Measurements from ENCODE around the gene CENPA.
"Not testable (repeated sequence)": the region's sequence is repeated elsewhere in the genome, so short reads cannot be mapped to it uniquely, and the experiment has no call there.

Gene CENPA

DNA sequence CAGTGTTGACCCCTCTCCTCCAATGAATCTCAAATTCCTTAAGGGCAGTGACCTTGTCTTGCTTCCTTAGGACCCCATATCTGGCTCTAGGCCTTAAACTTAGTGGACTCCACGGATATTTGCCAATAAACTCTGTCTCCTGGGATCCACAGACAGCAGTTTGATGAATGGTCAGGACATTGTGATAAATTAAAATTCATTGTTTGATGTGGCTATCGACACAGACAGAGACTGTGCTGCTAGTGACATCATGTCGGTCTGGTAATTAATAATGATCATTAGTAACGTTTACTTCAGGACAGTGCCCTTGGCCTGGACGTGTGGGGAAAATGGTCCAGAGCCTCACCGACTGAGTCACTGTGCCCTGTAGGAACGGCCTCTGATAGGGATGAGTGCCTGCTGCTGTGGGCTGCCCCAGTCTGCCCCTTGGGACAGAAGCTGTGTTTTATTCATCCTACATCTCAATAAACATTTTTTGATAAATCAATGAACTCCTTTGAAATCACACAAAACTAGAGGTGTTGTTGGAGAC is 27.0 kb upstream of the CENPA start:
- in situ Hi-C loops (cut with MboI; ENCODE audit: low pct_unique_long_range_greater_than_20kb, low sequenced_read_pairs) = no loop called here
- no peak for DNase-seq

DNA sequence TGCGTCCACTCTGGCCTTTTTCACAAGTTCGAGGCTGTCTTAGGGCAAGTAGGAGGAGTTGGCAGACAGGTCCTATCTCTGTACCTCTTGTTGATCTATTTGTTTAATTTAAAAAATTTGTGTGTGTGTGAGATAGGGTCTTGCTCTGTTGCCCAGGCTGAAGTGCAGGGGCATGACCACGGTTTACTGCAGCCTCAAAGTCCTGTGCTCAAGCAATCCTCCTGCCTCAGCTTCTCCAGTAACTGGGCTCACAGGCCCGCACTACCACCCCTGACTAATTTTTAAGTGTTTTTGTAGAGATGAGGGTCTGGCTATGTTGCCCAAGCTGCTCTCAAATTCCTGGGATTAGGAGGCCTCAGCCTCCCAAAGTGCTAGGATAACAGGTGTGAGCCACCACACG is 26.0 kb upstream of the CENPA start:
- in situ Hi-C loops (cut with MboI; ENCODE audit: low pct_unique_long_range_greater_than_20kb, low sequenced_read_pairs) = no loop called here
- DNase-seq = no peak

DNA sequence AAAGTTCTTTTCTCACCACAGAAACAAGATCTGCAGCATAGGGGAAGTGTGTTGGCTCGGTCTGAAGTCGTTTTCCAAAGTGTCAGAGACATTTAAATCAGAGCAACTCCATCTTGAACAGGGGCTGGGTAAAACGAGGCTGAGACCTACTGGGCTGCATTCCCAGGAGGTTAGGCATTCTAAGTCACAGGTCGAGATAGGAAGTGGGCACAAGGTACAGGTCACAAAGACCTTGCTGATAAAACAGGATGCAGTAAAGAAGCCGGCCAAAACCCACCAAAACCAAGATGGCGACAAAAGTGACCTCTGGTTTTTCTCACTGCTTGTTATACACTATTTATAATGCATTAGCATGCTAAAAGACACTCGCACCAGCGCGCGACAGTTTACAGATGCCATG is 24.9 kb upstream of the CENPA start:
- DNase-seq; in situ Hi-C loops (cut with MboI; ENCODE audit: low pct_unique_long_range_greater_than_20kb, low sequenced_read_pairs): not testable (repeated sequence)

DNA sequence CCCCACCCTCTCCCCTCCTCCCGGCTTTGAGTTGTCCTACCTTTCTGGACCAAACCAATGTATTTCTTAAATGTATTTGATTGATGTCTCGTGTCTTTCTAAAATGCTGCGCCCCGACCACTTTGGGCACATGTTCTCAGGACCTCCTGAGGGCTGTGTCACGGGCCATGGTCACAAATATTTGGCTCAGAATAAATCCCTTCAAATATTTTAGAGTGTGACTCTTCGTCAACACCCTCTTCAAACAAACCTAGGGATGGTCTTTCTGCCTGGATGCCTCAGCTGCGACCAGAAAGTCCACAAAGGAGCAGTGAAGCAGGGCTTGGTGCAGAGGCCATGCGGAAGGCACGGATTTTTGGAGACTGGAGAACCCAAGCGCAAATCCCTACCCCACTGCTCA is 22.8 kb upstream of the CENPA start:
- in situ Hi-C loops (cut with MboI; ENCODE audit: low pct_unique_long_range_greater_than_20kb, low sequenced_read_pairs) = no loop called here
- no peak for DNase-seq

DNA sequence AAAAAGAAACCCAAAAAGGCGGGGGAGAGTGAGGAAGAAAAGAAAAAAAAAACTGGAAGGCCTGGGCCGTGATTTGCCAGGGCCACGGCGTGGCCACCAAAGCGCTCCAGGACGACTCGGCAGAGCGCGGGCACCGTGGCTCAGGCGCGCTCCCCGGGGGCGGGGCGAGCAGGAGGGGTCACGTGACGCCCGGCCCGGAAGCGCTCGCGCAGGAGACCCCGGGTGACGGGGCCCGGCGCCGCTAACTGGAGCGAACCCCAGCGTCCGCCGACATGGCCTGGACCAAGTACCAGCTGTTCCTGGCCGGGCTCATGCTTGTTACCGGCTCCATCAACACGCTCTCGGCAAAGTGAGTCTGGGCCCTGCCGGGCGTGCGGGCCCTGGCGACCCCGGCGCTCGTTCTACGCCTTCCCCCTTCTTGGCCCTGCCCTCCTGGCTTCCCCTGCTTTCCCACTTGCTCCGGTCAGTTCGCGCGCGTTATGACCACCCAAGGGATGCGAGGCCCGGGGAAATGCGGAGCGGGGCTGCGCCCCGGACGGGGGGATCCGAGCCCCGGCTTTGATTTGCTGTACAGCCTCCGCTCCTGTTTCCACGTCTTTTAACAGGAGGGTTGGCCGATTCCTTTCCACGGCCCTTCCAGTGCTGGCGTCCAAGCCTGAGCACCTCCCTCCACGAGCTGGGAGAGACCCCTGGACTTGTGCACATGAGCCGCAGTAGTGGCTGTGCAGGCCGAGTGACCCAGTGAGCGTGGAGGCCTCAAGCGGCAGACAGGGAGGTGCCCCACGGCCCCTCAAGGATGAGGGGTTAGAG is 21.6 kb upstream of the CENPA start, which contains the start of gene SLC35F6:
Gene SLC35F6 (plus strand): TSS at position 207 of the 810 bp plus-strand sequence. CDS start 66 bp downstream, at position 273.
- in situ Hi-C loops (cut with MboI; ENCODE audit: low pct_unique_long_range_greater_than_20kb, low sequenced_read_pairs) = no loop called here
- DNase-seq = peak; percentile 80

DNA sequence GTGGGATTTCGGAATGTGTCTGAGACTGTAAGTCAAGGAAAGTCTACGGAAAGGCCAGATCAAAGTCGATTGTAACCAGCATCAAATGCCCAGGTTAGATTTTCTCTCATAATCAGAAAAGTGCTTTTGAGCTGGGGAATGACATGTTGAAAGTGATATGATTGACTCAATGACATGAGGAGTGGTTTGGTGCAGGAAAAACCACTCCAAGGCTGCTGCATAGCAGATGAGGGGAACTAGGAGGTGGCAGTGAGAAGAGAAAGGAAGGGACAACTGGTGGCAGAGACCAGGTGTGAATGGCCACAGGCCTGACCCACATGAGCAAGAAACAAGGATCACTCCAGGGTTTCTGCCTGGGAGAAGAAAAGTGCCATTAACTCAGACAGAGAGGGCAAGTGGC is 20.9 kb upstream of the CENPA start:
- no peak for DNase-seq
- in situ Hi-C loops (cut with MboI; ENCODE audit: low pct_unique_long_range_greater_than_20kb, low sequenced_read_pairs) = no loop called here

DNA sequence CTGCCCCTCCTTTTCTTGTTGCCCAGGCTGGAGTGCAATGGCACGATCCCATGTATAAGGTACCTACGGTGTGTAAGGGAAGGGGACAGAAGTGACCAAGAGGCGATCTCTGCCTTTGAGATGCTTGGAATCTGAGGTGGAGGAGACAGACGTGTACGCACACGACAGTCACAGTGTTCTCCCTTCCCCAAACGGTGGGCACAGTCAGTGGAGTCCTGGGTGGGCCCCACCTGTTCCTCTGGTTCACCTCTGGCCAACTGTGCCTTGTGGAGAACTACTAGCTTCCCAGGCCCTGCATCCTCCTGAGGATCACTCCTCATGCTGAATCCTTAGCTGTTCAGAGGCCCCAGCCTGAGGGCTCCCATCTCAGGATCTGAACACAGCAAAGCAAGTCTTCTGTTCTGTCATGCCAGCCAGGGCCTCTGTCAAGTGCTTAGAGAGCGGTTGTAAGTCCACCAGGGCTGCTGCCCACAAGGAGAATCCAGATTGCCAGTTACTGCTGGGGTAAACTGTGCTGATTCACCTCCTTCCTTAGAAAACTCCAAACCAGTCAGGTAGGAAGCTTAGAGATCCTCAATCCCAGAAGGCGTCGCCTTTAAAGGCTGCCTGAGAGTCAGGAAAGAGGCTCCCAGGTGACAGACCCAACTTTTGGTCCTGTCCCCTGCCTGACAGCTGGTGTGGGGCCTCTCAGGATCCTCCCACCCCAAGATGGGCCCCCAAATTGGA is 20.2 kb upstream of the CENPA start:
- no peak for DNase-seq
- in situ Hi-C loops (cut with MboI; ENCODE audit: low pct_unique_long_range_greater_than_20kb, low sequenced_read_pairs) = no loop called here

DNA sequence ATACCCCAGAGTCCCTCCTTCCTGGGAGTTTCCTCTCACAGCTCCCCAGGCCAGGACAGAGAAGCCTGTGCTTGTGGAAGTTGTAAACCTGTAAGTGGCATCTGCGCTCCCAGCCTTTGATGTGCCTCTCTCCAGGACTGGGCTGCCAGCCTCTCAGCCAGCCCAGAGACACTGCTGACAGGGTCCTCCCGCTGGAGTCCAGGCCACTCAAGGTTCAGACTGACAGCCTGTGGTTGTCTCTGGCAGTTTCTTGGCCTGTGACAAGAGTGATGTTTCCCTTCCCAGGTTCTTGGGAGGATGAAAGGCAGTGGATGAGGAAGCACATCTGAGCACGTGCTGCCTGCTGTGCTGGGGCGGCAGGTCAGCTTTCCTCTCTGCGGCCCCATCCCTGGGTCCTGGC is 18.7 kb upstream of the CENPA start:
- in situ Hi-C loops (cut with MboI; ENCODE audit: low pct_unique_long_range_greater_than_20kb, low sequenced_read_pairs) = no loop called here

DNA sequence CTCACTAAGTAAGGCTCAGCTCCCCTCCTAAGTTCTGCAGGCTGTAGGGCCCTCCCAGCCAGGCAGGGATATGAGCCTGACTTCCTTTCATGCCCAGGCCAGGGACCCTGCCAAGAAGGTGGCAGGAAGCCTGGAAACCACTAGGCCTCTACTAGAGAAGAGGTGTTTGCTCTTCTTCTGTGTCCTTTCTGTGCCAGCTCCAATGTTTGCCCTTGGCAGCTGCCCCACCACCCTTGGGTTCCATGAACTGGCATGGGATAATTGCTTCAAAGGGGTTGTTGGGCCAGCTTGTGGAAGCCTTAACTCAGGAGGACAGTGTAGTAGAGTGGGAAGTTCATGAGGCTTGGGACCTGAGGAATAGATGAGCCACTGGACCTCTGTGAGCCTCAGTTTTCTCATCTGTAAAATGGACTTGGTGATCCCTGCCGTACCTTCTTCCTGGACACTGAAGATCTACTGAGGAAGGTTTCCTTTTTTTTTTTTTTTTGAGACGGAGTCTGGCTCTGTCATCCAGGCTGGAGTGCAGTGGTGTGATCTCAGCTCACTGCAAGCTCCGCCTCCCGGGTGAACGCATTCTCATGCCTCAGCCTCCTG is 17.9 kb upstream of the CENPA start:
- in situ Hi-C loops (cut with MboI; ENCODE audit: low pct_unique_long_range_greater_than_20kb, low sequenced_read_pairs) = no loop called here
- no peak for DNase-seq

More for the DNA sequence above, 18.7 kb upstream of the CENPA start:
- peak; percentile 63 for DNase-seq

DNA sequence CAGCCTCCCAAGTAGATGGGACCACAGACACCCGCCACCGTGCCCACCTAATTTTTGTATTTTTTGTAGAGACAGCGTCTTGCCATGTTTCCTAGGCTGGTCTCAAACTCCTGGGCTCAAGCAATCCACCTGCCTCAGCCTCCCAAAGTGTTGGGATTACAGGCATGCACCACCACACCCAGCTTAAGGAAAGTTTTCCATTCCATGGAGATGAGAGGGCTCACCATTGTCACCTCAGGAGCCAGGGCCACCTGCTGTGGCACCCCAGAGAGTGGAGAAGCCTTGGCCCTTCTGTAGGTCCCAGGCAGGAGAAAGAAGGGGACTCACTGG is 17.1 kb upstream of the CENPA start:
- in situ Hi-C loops (cut with MboI; ENCODE audit: low pct_unique_long_range_greater_than_20kb, low sequenced_read_pairs) = no loop called here

DNA sequence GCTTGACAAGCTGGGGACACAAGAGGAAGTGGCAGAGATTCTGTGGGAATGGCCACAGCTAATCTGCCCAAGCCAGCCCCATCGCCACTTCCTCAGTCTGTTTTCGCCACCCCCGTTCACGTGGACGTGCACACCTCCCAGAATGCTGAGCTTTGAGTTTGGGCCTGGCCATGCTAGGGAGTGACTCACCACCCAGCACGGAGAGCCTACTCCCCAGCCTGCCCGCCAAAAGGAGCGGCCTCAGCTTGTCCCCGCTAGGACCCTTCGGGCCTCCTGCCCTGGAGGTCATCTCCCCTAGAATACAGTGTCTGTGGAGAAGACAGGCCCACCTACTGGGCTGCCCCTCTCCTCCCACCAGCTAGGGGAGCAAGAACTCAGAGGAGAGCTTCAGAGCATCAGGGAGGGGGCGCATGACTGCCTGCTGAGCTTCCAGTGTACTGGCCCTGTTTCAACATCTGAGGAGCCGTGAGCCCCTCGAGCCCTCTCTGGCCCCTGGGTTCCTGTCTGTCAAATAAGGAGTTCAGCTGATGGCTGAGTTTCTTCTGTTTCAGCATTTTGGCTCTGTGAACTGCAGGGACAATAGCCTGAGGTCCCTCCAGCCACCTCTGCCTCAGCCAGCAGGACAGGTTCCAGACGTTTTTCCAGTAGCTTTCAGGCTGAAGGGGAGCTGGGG is 16.6 kb upstream of the CENPA start:
- in situ Hi-C loops (cut with MboI; ENCODE audit: low pct_unique_long_range_greater_than_20kb, low sequenced_read_pairs) = no loop called here
- DNase-seq = peak; percentile 97

More for the DNA sequence above, 17.1 kb upstream of the CENPA start:
- DNase-seq = no peak

DNA sequence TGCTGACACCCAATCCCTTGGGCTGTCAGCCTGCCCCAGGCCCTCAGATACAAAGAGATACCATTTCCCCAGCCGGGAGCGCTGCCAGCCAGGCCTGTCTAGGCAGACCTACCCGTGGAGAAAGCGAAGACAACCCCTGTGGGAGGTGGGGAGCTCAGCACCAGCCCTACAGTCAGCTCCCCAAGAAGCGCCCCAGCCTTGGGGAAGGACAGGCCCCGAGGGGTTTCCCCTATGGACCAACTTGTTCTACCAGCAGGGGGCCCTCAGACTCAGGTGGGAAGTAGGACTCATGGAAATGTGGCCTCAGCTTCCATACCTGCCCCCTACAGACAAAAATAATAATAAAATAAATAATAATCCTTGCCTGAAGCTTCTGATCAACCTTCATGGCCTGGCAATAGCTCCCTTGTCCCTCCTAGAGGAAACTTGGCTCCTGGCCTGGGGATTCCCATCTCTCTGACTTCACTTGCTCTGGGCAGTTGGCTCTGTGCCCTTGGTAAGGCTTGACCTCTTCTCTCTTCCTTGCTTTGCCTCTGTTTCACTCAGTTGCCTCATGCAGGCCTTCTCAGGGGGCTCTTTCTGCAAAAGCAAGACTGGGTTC is 14.8 kb upstream of the CENPA start:
- in situ Hi-C loops (cut with MboI; ENCODE audit: low pct_unique_long_range_greater_than_20kb, low sequenced_read_pairs) = no loop called here
- DNase-seq = peak; percentile 38

DNA sequence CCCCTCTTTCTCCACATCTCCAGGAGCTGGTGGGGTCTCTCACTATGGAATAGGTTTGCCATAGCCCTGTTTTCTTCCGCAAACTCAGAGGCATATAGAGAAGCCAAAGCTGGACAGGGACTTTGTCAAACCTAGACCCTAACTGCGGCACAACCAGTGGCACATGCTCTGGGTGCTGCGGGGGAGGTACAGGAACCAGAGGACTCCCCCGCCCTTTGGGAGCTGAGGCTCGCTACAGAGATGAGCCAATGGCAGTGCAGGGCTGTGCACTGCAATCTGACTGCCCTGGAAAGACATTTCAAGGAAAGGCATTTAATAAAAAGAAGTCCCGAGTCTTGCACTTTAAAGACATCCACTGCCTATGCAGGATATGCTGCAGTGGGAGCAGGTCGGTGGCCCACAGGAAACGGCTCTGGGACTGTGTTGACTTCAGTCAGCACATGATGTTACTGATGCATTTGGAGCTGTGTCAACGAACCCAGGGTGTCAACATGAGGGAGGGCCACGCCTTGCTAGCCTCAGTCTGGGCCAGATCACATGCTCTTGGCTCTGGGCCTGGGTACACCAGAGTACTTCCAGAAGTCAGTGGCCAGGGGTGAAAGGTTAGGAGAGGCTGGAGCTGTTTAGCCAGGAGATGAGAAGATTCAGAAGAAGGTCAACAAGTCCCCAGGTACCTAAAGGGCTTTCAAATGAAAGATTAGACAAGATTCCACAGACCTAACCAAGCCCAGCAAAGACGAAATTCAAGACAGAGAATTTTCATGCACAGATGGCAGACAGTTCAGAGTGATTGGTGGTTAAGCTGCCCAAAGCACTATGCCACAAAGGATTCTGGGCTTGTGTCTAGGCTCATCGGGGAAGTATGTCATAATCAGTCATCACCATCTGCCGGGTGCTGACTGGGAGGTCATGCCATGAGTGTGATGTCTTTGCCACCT is 13.5 kb upstream of the CENPA start:
- peak; percentile 56 for DNase-seq
- in situ Hi-C loops (cut with MboI; ENCODE audit: low pct_unique_long_range_greater_than_20kb, low sequenced_read_pairs) = no loop called here

DNA sequence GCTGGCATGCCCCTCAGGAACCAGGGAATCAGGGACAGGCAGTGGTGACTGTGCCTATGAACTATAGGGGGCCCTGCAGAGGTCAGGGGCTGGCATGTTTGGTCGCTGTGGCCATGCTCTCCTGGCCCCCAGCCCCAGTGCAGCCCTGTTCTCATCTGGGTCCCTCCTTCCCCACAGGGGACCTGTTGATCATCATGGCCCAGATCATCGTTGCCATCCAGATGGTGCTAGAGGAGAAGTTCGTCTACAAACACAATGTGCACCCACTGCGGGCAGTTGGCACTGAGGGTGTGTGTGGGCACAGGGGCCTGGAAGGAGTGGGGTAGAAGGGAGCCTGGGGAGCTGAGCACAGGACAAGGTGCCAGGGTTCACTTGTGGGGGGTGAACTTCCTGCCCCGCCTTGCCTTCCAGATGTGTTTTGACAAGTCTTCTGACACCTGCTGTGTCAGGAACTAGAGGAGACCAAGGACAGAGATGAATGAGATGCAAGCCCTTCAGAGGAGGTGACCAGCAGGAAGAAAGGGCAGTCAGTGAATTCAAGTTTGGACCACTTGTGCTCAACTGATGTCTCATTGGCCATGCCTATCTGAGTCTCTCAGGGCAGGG is 9.6 kb upstream of the CENPA start:
- no peak for DNase-seq
- in situ Hi-C loops (cut with MboI; ENCODE audit: low pct_unique_long_range_greater_than_20kb, low sequenced_read_pairs) = no loop called here

DNA sequence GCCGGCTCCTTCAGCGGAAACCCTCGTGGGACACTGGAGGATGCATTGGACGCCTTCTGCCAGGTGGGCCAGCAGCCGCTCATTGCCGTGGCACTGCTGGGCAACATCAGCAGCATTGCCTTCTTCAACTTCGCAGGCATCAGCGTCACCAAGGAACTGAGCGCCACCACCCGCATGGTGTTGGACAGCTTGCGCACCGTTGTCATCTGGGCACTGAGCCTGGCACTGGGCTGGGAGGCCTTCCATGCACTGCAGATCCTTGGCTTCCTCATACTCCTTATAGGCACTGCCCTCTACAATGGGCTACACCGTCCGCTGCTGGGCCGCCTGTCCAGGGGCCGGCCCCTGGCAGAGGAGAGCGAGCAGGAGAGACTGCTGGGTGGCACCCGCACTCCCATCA is 7.8 kb upstream of the CENPA start:
- DNase-seq = no peak

DNA sequence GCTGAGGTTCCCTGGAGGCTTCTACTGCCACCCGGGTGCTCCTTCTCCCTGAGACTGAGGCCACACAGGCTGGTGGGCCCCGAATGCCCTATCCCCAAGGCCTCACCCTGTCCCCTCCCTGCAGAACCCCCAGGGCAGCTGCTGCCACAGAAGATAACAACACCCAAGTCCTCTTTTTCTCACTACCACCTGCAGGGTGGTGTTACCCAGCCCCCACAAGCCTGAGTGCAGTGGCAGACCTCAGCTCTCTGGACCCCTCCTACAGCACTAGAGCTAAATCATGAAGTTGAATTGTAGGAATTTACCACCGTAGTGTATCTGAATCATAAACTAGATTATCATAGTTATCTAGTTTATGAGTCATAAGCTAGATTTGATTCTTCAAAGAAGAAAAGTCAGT is 7.3 kb upstream of the CENPA start:
- no peak for DNase-seq
- in situ Hi-C loops (cut with MboI; ENCODE audit: low pct_unique_long_range_greater_than_20kb, low sequenced_read_pairs) = no loop called here

More for the DNA sequence above, 7.8 kb upstream of the CENPA start:
- in situ Hi-C loops (cut with MboI; ENCODE audit: low pct_unique_long_range_greater_than_20kb, low sequenced_read_pairs) = no loop called here

DNA sequence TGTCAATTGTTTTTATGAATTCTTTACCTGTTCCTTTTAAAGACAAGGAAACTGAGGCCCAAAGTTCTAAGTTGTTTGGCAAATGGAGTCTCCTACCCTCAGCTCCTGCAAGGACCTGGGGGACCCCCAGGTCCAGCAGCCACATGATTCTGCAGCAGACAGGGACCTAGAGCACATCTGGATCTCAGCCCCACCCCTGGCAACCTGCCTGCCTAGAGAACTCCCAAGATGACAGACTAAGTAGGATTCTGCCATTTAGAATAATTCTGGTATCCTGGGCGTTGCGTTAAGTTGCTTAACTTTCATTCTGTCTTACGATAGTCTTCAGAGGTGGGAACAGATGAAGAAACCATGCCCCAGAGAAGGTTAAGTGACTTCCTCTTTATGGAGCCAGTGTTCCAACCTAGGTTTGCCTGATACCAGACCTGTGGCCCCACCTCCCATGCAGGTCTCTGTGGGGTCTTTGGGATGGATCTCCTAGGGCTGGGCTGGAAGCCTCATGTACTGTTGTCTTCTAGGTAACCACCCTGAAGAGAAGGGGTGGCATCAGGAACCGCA is 5.6 kb upstream of the CENPA start:
- DNase-seq = no peak
- in situ Hi-C loops (cut with MboI; ENCODE audit: low pct_unique_long_range_greater_than_20kb, low sequenced_read_pairs) = no loop called here
